ENCODE results near the gene STEAP1B.

- TF ChIP-seq CTCF (IDR thresholded peaks at IDR 0.05; ENCODE audit: poor library complexity): no peak
- TF ChIP-seq EZH2 (IDR thresholded peaks at IDR 0.05; ENCODE audit: borderline replicate concordance): no peak
These were observed 110.1 kb downstream of the STEAP1B start for GRCh38 chr7:22389892-22390291.

Data from hepatocyte (in vitro differentiated cells).